Measurements from ENCODE around the gene FURIN.

Gene FURIN

DNA sequence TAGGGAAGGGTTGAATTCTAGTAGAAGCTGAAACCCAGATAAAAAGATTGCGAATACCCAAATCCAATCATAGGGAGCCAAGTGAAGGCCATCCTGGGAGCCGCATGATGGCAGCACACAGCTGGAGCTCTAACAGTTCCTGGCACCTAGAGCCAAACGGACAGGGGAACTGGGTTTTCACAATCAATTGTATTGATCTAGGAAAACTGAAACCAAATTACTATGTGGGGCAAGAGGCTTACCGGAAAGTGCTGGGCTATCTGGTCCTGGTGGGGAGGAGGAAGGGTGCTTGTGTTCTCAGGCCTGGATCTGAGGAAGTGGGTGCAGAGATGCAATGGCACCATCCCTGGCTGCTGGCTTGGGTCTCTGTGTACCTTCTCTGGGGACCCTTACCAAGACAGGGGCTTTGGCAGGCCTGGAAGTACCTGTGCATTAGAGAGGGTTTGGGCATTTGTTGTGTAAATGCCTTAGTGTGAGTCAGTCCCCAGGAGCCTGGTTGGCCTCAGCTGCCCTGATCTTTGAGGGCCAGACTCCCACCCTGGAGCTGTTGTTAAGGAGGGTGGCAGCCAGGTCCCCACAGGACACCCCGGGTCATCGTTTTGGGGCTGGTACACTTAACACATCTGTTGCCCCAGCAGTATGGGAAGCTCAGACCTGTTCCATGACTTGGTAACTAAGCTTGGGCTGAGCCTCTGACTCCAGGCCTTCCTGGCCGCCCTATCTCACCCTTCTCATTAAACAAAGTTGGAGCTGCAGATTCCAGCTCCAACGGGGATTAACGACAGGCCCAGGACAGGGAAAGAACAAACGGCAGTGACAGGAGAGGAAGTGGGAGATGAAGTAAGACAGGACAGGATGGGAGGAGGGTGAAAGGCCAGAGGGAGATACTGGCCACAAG lies 8.9 kb upstream of the FURIN start:
- no peak for DNase-seq
- no peaks in the 10 kb centered on the region for H3K27me3 ChIP-seq (replicated peaks)
- H3K36me3 ChIP-seq (replicated peaks) = no peaks in the 10 kb centered on the region
- in situ Hi-C loops (cut with HindIII; ENCODE audit: low pct_ligation_motif_present, low sequenced_read_pairs) = no loop called here
- H3K4me3 ChIP-seq (ENCODE audit: low read depth, low read length) = no peak overlapping the region
- TF ChIP-seq CTCF (IDR thresholded peaks at IDR 0.05; ENCODE audit: low read depth, low read length, missing control alignments) = no peak
- H3K27ac ChIP-seq = no peak overlapping the region

- no peak for TF ChIP-seq CTCF (IDR thresholded peaks at IDR 0.05; ENCODE audit: low read depth, low read length, missing control alignments)
- DNase-seq = no peak
- in situ Hi-C loops (cut with HindIII; ENCODE audit: low pct_ligation_motif_present, low sequenced_read_pairs) = no loop called here
- Histone ChIP-seq H3K27me3 (replicated peaks) (no peaks in the 10 kb centered on the region), H3K4me3 (ENCODE audit: low read depth, low read length) (no peak overlapping the region), H3K27ac (no peak overlapping the region), H3K36me3 (replicated peaks) (no peaks in the 10 kb centered on the region)
These were observed 7.9 kb upstream of the FURIN start for GRCh38 chr15:90860450-90860849.

- no peak overlapping the region for H3K27ac ChIP-seq
- in situ Hi-C loops (cut with HindIII; ENCODE audit: low pct_ligation_motif_present, low sequenced_read_pairs) = no loop called here
- no peaks in the 10 kb centered on the region for H3K27me3 ChIP-seq (replicated peaks)
- no peak for DNase-seq
- H3K36me3 ChIP-seq (replicated peaks) = no peaks in the 10 kb centered on the region
- H3K4me3 ChIP-seq (ENCODE audit: low read depth, low read length) = no peak overlapping the region
- TF ChIP-seq CTCF (IDR thresholded peaks at IDR 0.05; ENCODE audit: low read depth, low read length, missing control alignments) = no peak
These were observed 7.3 kb upstream of the FURIN start for GRCh38 chr15:90860942-90861675.

- in situ Hi-C loops (cut with HindIII; ENCODE audit: low pct_ligation_motif_present, low sequenced_read_pairs) = no loop called here
- no peak overlapping the region for H3K27ac ChIP-seq
These were observed 5.9 kb upstream of the FURIN start for GRCh38 chr15:90862487-90862886.

More at GRCh38 chr15:90862487-90862886, 5.9 kb upstream of the FURIN start:
- no peak overlapping the region for H3K4me3 ChIP-seq (ENCODE audit: low read depth, low read length)
- TF ChIP-seq CTCF (IDR thresholded peaks at IDR 0.05; ENCODE audit: low read depth, low read length, missing control alignments) = no peak
- DNase-seq = no peak
- H3K27me3 ChIP-seq (replicated peaks) = no peaks in the 10 kb centered on the region
- no peaks in the 10 kb centered on the region for H3K36me3 ChIP-seq (replicated peaks)
